Smooth muscle cell (in vitro differentiated cells): ENCODE data around the gene AKR1C1. TPM values are rescaled to one million over a fixed set of nuclear protein-coding genes. Genes with fewer than 3 reads are reported as not detected.

Experiments
- DNase-seq: peaks from one replicate; lab custom pipeline; 2025; ENCODE audit not compliant: unreplicated experiment; lab: John Stamatoyannopoulos, UW
- H2AFZ ChIP-seq: fragments of 200-600 bp; sonication (generic); 2 replicates; pipeline ENCODE4 v1.6.0; 2016; ENCODE audit warnings: antibody characterized with exemption, low read depth, mild to moderate bottlenecking
- H3F3A ChIP-seq: fragments of 200-600 bp; sonication (generic); 2 replicates; pipeline ENCODE4 v1.6.0; 2017; ENCODE audit warnings: antibody characterized with exemption, low read depth
- H3K27ac ChIP-seq: fragments of 200-600 bp; sonication (generic); 2 replicates; pipeline ENCODE4 v1.5.1; 2016; ENCODE audit warnings: low read depth, mild to moderate bottlenecking
- H3K27me3 ChIP-seq: fragments of 200-600 bp; sonication (generic); 2 replicates; pipeline ENCODE4 v1.6.1; 2016; ENCODE audit warnings: low read depth, mild to moderate bottlenecking
- H3K36me3 ChIP-seq: fragments of 200-600 bp; sonication (generic); 2 replicates; pipeline ENCODE4 v1.5.1; 2016; ENCODE audit warnings: low read depth
- H3K4me1 ChIP-seq: fragments of 200-600 bp; sonication (generic); 2 replicates; pipeline ENCODE4 v1.5.1; 2016; ENCODE audit warnings: low read depth
- H3K4me2 ChIP-seq: fragments of 200-600 bp; sonication (generic); 2 replicates; pipeline ENCODE4 v1.6.0; 2016; ENCODE audit warnings: mild to moderate bottlenecking
- H3K4me3 ChIP-seq: fragments of 200-600 bp; sonication (generic); 2 replicates; pipeline ENCODE4 v1.5.1; 2016; ENCODE audit warnings: mild to moderate bottlenecking
- H3K79me2 ChIP-seq: fragments of 200-600 bp; sonication (generic); 2 replicates; pipeline ENCODE4 v1.6.0; 2016; ENCODE audit warnings: low read depth, mild to moderate bottlenecking
- H3K9ac ChIP-seq: fragments of 200-600 bp; sonication (generic); 2 replicates; pipeline ENCODE4 v1.6.0; 2016; ENCODE audit warnings: low read depth
- H3K9me3 ChIP-seq: fragments of 200-600 bp; sonication (generic); replicated peaks from 2 replicates; pipeline ENCODE4 v1.5.1; 2016; ENCODE audit warnings: low read depth
- H4K20me1 ChIP-seq: fragments of 200-600 bp; sonication (generic); 2 replicates; pipeline ENCODE4 v1.6.0; 2016; ENCODE audit warnings: low read depth
- WGBS: methylation state at CpG from one replicate; pipeline ENCODE4 v1.1.7; 2016; ENCODE audit warnings: low lambda C conversion rate; 5-methylcytosine and 5-hydroxymethylcytosine counted together
- polyA plus RNA-seq: library from polyadenylated mRNA; unstranded; fragments of >200 nt; fragmentation: Nextera tagmentation; extraction: Ambion mirVana; gene quantifications from 2 replicates; pipeline ENCODE4 v1.2.1, GENCODE V29; 2016
- total RNA-seq: library from RNA; depleted of rRNA; stranded (reverse); fragments of >200 nt; gene quantifications from 2 replicates; pipeline ENCODE4 v1.2.3, GENCODE V29; 2014
- TF ChIP-seq, protein P1 (sequence below): fragments of 200-600 bp; sonication (generic); IDR thresholded peaks from 2 replicates; pipeline ENCODE4 v1.5.1; 2017; ENCODE audit warnings: borderline replicate concordance, mild to moderate bottlenecking, antibody characterized with exemption; ENCODE audit not compliant: insufficient read depth, poor library complexity, severe bottlenecking

Gene AKR1C1
- total and polyA plus RNA-seq, 2 experiments from 2014 or later: 16.3 to 20.5 TPM

DNA sequence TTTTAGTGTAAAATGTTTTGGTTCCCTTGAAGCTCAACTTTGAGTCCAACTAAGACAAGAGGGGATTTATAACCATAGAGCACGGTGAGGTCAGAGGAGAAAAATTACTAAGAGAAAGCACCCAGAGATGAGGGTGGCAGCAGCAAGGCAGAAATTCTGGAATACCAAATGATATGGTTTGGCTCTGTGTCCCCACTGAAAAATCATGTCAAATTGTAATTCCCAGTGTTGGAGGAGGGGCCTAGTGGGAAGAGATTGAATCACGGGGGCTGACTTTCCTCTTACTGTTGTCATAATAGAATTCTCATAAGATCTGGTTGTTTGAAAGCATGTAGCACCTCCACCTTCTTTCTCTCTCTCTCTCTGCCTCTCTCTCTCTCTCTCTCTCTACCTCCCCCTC lies 19.4 kb upstream of the AKR1C1 start:
- Histone ChIP-seq H3K9ac (no peak overlapping the region), H3K36me3 (no peaks in the 10 kb centered on the region), H3K4me1 (peaks cover 5% of the 10 kb centered on the region), H3K4me3 (no peak overlapping the region), H3K9me3 (no peaks in the 10 kb centered on the region), H3K27me3 (no peaks in the 10 kb centered on the region), H3K27ac (no peak overlapping the region), H4K20me1 (no peaks in the 10 kb centered on the region), H3F3A (no peaks in the 10 kb centered on the region), H3K79me2 (no peaks in the 10 kb centered on the region), H2AFZ (no peak overlapping the region), H3K4me2 (no peak overlapping the region)
- 76% methylated on average over 2 of the region's 2 CpGs for whole genome bisulfite sequencing
- no peak for DNase-seq
- TF ChIP-seq, protein P1, sequence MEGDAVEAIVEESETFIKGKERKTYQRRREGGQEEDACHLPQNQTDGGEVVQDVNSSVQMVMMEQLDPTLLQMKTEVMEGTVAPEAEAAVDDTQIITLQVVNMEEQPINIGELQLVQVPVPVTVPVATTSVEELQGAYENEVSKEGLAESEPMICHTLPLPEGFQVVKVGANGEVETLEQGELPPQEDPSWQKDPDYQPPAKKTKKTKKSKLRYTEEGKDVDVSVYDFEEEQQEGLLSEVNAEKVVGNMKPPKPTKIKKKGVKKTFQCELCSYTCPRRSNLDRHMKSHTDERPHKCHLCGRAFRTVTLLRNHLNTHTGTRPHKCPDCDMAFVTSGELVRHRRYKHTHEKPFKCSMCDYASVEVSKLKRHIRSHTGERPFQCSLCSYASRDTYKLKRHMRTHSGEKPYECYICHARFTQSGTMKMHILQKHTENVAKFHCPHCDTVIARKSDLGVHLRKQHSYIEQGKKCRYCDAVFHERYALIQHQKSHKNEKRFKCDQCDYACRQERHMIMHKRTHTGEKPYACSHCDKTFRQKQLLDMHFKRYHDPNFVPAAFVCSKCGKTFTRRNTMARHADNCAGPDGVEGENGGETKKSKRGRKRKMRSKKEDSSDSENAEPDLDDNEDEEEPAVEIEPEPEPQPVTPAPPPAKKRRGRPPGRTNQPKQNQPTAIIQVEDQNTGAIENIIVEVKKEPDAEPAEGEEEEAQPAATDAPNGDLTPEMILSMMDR: no peak

DNA sequence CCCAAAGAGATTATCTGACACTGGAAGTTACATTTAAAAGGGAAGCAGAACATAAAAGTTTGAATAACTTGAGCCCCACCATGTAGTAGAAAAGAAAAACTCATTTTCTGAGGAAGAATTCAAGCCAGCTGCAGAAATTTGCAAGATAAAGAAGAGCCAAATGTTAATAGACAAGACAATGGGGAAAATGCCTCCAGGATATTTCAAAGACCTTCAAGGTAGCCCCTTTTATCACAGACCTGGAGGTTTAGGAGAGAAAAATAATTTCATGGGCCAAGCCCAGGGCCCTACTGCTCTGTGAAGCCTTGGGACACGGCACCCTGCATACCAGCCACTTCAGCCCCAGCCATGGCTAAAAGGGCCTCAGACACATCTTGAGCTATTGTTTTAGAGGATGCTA lies 18.4 kb upstream of the AKR1C1 start:
- no peaks in the 10 kb centered on the region for H3K79me2 ChIP-seq
- peaks cover 5% of the 10 kb centered on the region for H3K4me1 ChIP-seq
- no peaks in the 10 kb centered on the region for H3F3A ChIP-seq
- H3K9ac ChIP-seq: no peak overlapping the region
- H3K27me3 ChIP-seq: no peaks in the 10 kb centered on the region
- no peak for DNase-seq
- H3K4me3 ChIP-seq: no peak overlapping the region
- H2AFZ ChIP-seq: no peak overlapping the region
- no peak overlapping the region for H3K27ac ChIP-seq
- H4K20me1 ChIP-seq: no peaks in the 10 kb centered on the region
- TF ChIP-seq, protein P1: no peak
- H3K36me3 ChIP-seq: no peaks in the 10 kb centered on the region
- no peak overlapping the region for H3K4me2 ChIP-seq
- whole genome bisulfite sequencing: 79% methylated on average over 1 of the region's 1 CpG
- no peaks in the 10 kb centered on the region for H3K9me3 ChIP-seq

DNA sequence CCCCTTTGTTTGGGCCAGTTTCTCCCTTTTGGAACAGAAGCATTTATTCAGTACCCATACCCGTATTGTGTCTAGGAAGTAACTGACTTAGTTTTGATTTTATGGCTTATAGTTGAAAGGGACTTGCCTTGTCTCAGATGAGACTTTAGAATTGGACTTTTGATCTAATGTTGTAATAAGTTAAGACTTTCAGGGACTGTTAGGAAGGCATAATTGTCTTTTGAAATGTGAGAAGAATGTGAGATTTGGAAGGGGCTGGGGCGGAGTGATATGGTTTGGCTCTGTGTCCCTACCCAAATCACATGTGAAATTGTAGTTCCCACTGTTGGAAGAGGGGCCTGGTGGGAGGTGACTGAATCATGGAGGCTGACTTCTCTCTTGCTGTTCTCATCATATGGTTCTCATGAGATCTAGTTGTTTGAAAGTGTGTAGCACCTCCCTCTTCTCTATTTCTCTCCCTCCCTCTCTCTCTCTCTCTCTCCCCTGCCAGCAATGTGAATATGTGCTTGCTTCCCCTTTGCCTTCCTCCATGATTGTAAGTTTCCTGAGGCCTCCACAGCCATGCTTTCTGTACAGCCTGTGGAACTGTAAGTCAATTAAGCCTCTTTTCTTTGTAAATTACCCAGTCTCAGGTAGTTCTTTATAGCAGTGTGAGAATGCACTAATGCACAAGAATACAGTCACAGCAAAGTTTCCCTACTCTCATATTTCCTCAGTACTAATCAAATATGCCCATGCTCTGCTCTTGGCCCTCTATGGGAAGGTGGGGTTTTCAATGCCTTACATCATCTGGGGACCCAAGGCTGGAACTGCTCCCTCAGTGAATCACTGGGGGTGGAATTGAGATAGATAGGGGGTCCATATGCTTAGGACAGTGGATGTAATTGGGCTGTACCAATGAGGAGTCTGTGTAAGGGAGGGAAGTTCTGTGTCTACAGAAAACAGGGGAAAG lies 17.2 kb upstream of the AKR1C1 start:
- TF ChIP-seq, protein P1: no peak
- Histone ChIP-seq H3K4me3 (no peak overlapping the region), H3K4me2 (no peak overlapping the region), H3K27me3 (no peaks in the 10 kb centered on the region), H3K27ac (no peak overlapping the region), H2AFZ (no peak overlapping the region), H3K9me3 (no peaks in the 10 kb centered on the region), H4K20me1 (no peaks in the 10 kb centered on the region), H3K4me1 (peaks cover 5% of the 10 kb centered on the region), H3K79me2 (no peaks in the 10 kb centered on the region), H3K9ac (no peak overlapping the region), H3F3A (no peaks in the 10 kb centered on the region), H3K36me3 (no peaks in the 10 kb centered on the region)
- DNase-seq: no peak
- 93% methylated on average over 2 of the region's 2 CpGs for WGBS
